K562 (cell line): Measurements from ENCODE around the gene NDST1. TPM values are rescaled to one million over a fixed set of nuclear protein-coding genes. Genes with fewer than 3 reads are reported as not detected.

Experiments used
- DDX20 ChIP-seq: fragments of 450-650 bp; IDR thresholded peaks from 2 replicates; pipeline ENCODE4 v1.6.1; 2016; ENCODE audit warnings: missing genetic modification characterization, low read depth, mild to moderate bottlenecking, missing compliant biosample characterization, moderate library complexity
- E2F6 ChIP-seq, 2 experiments: IDR thresholded peaks; 2 replicates each; pipeline ENCODE4 v1.6.1; 2011; ENCODE audit warnings: borderline replicate concordance in 1 of 2, control low read depth in 1 of 2, low read depth in 1 of 2, low read length in 1 of 2, mild to moderate bottlenecking in 1 of 2, mixed read lengths in 1 of 2, moderate library complexity in 1 of 2; ENCODE audit not compliant: insufficient read depth in 1 of 2, insufficient read length in 1 of 2, poor library complexity in 1 of 2, severe bottlenecking in 1 of 2; ENCODE audit errors: extremely low read depth in 1 of 2
- ETS1 ChIP-seq: conservative IDR thresholded peaks from 2 replicates; pipeline ENCODE4 v1.6.1; 2011; ENCODE audit warnings: low read depth, mild to moderate bottlenecking, low read length; ENCODE audit not compliant: control insufficient read depth
- ILK ChIP-seq: fragments of 450-650 bp; IDR thresholded peaks from 2 replicates; pipeline ENCODE4 v1.6.1; 2016; ENCODE audit warnings: missing genetic modification characterization, low read depth, mild to moderate bottlenecking, missing compliant biosample characterization, moderate library complexity, borderline replicate concordance
- MXI1 ChIP-seq: IDR thresholded peaks from 2 replicates; pipeline ENCODE4 v1.6.1; 2011; ENCODE audit warnings: low read depth, mild to moderate bottlenecking, improper control_type of control experiment, low read length
- POLR2A ChIP-seq: fragments of 450-650 bp; conservative IDR thresholded peaks from 2 replicates; pipeline ENCODE4 v1.6.1; 2016
- RUNX1 ChIP-seq: sonication (generic); IDR thresholded peaks from 2 replicates; pipeline ENCODE4 v1.6.1; 2016; ENCODE audit warnings: antibody characterized with exemption, low read depth
- TAF1 ChIP-seq: IDR thresholded peaks from 2 replicates; pipeline ENCODE4 v1.6.1; 2011; ENCODE audit warnings: mild to moderate bottlenecking, low read length, moderate library complexity; ENCODE audit not compliant: insufficient read depth, control insufficient read depth, severe bottlenecking; ENCODE audit errors: extremely low read depth
- XRCC5 ChIP-seq: fragments of 200-400 bp; formaldehyde crosslinking; IDR thresholded peaks from 2 replicates; pipeline ENCODE4 v1.6.1; 2017; ENCODE audit warnings: low read depth, mild to moderate bottlenecking, low read length
- ZKSCAN1 ChIP-seq: fragments of 150-350 bp; IDR thresholded peaks from 2 replicates; pipeline ENCODE4 v1.6.1; 2016; ENCODE audit warnings: low read depth, low read length
- ZNF584 ChIP-seq: fragments of 200-800 bp; sonication (Bioruptor generic); IDR thresholded peaks from 2 replicates; pipeline ENCODE4 v1.6.1; 2016; ENCODE audit warnings: low read depth, mild to moderate bottlenecking, missing genetic modification characterization, missing compliant biosample characterization
- ZNF592 ChIP-seq: fragments of 450-650 bp; IDR thresholded peaks from 2 replicates; pipeline ENCODE4 v1.6.1; 2017; ENCODE audit warnings: antibody characterized with exemption, mild to moderate bottlenecking
- ZNF609 ChIP-seq: sonication (generic); formaldehyde crosslinking; IDR thresholded peaks from 2 replicates; pipeline ENCODE4 v1.8.1; 2023; ENCODE audit warnings: missing genetic modification reagents, mild to moderate bottlenecking, borderline replicate concordance
- ZNF79 ChIP-seq: fragments of 250-450 bp; sonication (Bioruptor Pico); IDR thresholded peaks from 2 replicates; pipeline ENCODE4 v1.4.0; 2020; ENCODE audit warnings: low read depth, mild to moderate bottlenecking, moderate library complexity
- polyA plus RNA-seq, 8 experiments: library from polyadenylated mRNA; depleted of rRNA in 4 of 8; stranded (reverse) in 5 of 8; unstranded in 3 of 8; fragments of >200 nt; fragmentation: Nextera tagmentation in 2 of 8; fragmentation: Illumina TruSeq in 1 of 8; extraction: Ambion mirVana in 2 of 8; extraction: Trizol in 1 of 8; gene quantifications; 2 replicates each; pipeline versions ENCODE4 v1.2.1 to v1.2.3, GENCODE V29; 2011 to 2014; ENCODE audit warnings: inconsistent platforms in 1 of 8, missing spikeins in 1 of 8
- total RNA-seq, 7 experiments: library from RNA; depleted of rRNA in 6 of 7; stranded (reverse); fragments of >200 nt in 6 of 7; fragmentation: Illumina TruSeq in 2 of 7; extraction: Trizol in 2 of 7; gene quantifications; 2 replicates each; pipeline versions ENCODE4 v1.2.1 to v1.2.3, GENCODE V29; 2011 to 2021; ENCODE audit warnings: low replicate concordance in 1 of 7

NDST1 gene
- total and polyA plus RNA-seq, 9 of the 15 experiments (the other 6 are each of a cell fraction or from before 2014, with no cell fraction given) = 0.38 to 47.9 (median 9.9) TPM

- TF ChIP-seq ZNF592 (peak; percentile 48; the same call in 1 of the 2 replicates), RUNX1 (no peak), ZNF584 (CRISPR knock-in tag) (peak; percentile 49; the same call in 1 of the 2 replicates), ZNF79 (no peak), ETS1 (peak; percentile 83), ILK (tag) (no peak), ZKSCAN1 (0 out of 2 replicates have a peak, but pooled peaks have one; percentile 36), E2F6 (IDR thresholded peaks at IDR 0.05; ENCODE audit: borderline replicate concordance in 1 of 2, extremely low read depth in 1 of 2, insufficient read depth in 1 of 2, insufficient read length in 1 of 2, low read depth in 1 of 2, low read length in 1 of 2, poor library complexity in 1 of 2, severe bottlenecking in 1 of 2) (peak; percentile 34 to 77), TAF1 (peak; percentile 32), ZNF609 (CRISPR knock-in tag) (0 out of 2 replicates have a peak, but pooled peaks have one; percentile 50), POLR2A (no peak), XRCC5 (0 out of 2 replicates have a peak, but pooled peaks have one; percentile 48), DDX20 (tag) (no peak), MXI1 (0 out of 2 replicates have a peak, but pooled peaks have one; percentile 57)
These were observed 8.4 kb upstream of the NDST1 start (continued) for GRCh38 chr5:150499437-150499956.
